Frontal cortex (tissue), 1 donor: ENCODE results near the gene RAX2. TPM values are rescaled to one million over a fixed set of nuclear protein-coding genes. Genes with fewer than 3 reads are reported as not detected.

Source experiments
- small RNA-seq: library from RNA; depleted of rRNA; stranded (forward); fragments of <200 nt; gene quantifications from one replicate; pipeline ENCODE3, GENCODE V24; 2014
- total RNA-seq: library from RNA; depleted of rRNA; stranded (reverse); fragments of >200 nt; gene quantifications from one replicate; pipeline ENCODE4 v1.2.3, GENCODE V29; 2014

Gene RAX2
- total RNA-seq, 1 donor from 2014 or later, result under 0.01 TPM

Small RNA genes within 50 kb of the gene (small RNA-seq; reads per million reads assigned to genes)
- not detected for gene AC005777.1

Other genes with a start within 250 kb of the RAX2 start
- gene TEKTIP1, start 233.1 kb downstream of the RAX2 start, total RNA-seq, result 0.41 TPM
- 35.9 TPM for gene MFSD12, start 214.6 kb downstream of the RAX2 start, total RNA-seq
- gene HMG20B, start 199.3 kb downstream of the RAX2 start, total RNA-seq, result 13.9 TPM
- gene GIPC3, start 186.8 kb downstream of the RAX2 start, total RNA-seq, result under 0.01 TPM
- 0.41 TPM for gene TBXA2R, start 165.4 kb downstream of the RAX2 start, total RNA-seq
- 21.6 TPM for gene CACTIN, start 145.4 kb downstream of the RAX2 start, total RNA-seq
- gene PIP5K1C, start 71.8 kb downstream of the RAX2 start, total RNA-seq, result 15.1 TPM
- not detected for gene TJP3, start 63.8 kb downstream of the RAX2 start, total RNA-seq
- gene APBA3, start 10.5 kb downstream of the RAX2 start, total RNA-seq, result 12.6 TPM
- gene MRPL54, start 9.5 kb downstream of the RAX2 start, total RNA-seq, result 21.6 TPM
- 15.5 TPM for gene MATK, start 14.2 kb upstream of the RAX2 start, total RNA-seq
- 4.1 TPM for gene ZFR2, start 96.8 kb upstream of the RAX2 start, total RNA-seq
- 86.0 TPM for gene ATCAY, start 108.5 kb upstream of the RAX2 start, total RNA-seq
- gene NMRK2, start 160.8 kb upstream of the RAX2 start, total RNA-seq, result not detected
- gene DAPK3, start 198.9 kb upstream of the RAX2 start, total RNA-seq, result 53.4 TPM
- 2,434 TPM for gene EEF2, start 213.2 kb upstream of the RAX2 start, total RNA-seq
- gene PIAS4, start 235.5 kb upstream of the RAX2 start, total RNA-seq, result 22.0 TPM